ENCODE measurements around the gene UGT1A7. TPM values are rescaled to one million over a fixed set of nuclear protein-coding genes. Genes with fewer than 3 reads are reported as not detected.

UGT1A7 gene
- total and polyA plus RNA-seq, 9 donors = 0.13 TPM; not detected in 8

- no peaks in the 10 kb centered on the region for H3K36me3 ChIP-seq (ENCODE audit: control insufficient read depth, insufficient read depth, low read length)
- no peaks in the 10 kb centered on the region for H3K4me1 ChIP-seq (ENCODE audit: control insufficient read depth, insufficient read depth, low read length)
- no peak overlapping the region for H3K4me3 ChIP-seq (ENCODE audit: low read length)
- H3K27ac ChIP-seq (ENCODE audit: low read length) = no peak overlapping the region
- H3K27me3 ChIP-seq (ENCODE audit: control insufficient read depth, insufficient read depth, low read length) = no peaks in the 10 kb centered on the region
- no peak for DNase-seq
- H3K9me3 ChIP-seq (replicated peaks; ENCODE audit: control insufficient read depth, low read depth, low read length) = no peaks in the 10 kb centered on the region
Measured at GRCh38 chr2:233758141-233758540, 76.4 kb downstream of the UGT1A7 start.

DNA sequence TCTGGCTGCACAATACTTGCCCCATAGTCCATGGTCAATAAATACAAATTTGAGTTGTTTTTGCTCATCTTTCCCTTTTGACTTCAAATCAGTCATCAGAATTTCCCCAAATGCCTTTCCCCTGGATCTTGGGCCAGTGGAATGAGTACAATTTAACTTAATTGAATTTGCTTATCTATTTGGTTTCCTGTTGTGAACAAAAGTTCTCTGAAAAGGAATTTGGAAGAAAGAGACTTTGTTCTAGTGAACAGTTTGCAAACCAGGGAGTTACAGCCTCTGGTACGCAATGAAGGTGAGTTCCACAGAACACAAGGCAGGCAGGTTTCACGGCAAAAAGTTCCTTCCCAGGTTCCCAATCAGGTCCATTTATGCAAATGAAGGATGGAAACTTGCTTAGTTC lies 77.1 kb downstream of the UGT1A7 start:
- no peak overlapping the region for H3K27ac ChIP-seq (ENCODE audit: low read length)
- no peaks in the 10 kb centered on the region for H3K27me3 ChIP-seq (ENCODE audit: control insufficient read depth, insufficient read depth, low read length)
- H3K9me3 ChIP-seq (replicated peaks; ENCODE audit: control insufficient read depth, low read depth, low read length) = no peaks in the 10 kb centered on the region
- no peaks in the 10 kb centered on the region for H3K4me1 ChIP-seq (ENCODE audit: control insufficient read depth, insufficient read depth, low read length)
- H3K36me3 ChIP-seq (ENCODE audit: control insufficient read depth, insufficient read depth, low read length) = no peaks in the 10 kb centered on the region
- DNase-seq = no peak
- 80% methylated on average over 1 of the region's 2 CpGs for WGBS (ENCODE audit: insufficient coverage)
- H3K4me3 ChIP-seq (ENCODE audit: low read length) = no peak overlapping the region

- H3K27me3 ChIP-seq (ENCODE audit: control insufficient read depth, insufficient read depth, low read length) = peaks cover 8% of the 10 kb centered on the region
Measured at GRCh38 chr2:233760043-233760442, 78.3 kb downstream of the UGT1A7 start, which contains the start of gene UGT1A1. Gene UGT1A1, plus strand, starts transcription at chr2:233760270. Its CDS starts 18 bp downstream, at chr2:233760288.

GRCh38 chr2:233761040-233761769 lies 79.5 kb downstream of the UGT1A7 start:
- Histone ChIP-seq H3K4me3 (ENCODE audit: low read length) (no peak overlapping the region), H3K9me3 (replicated peaks; ENCODE audit: control insufficient read depth, low read depth, low read length) (no peaks in the 10 kb centered on the region), H3K36me3 (ENCODE audit: control insufficient read depth, insufficient read depth, low read length) (no peaks in the 10 kb centered on the region), H3K27ac (ENCODE audit: low read length) (no peak overlapping the region), H3K4me1 (ENCODE audit: control insufficient read depth, insufficient read depth, low read length) (no peaks in the 10 kb centered on the region), H3K27me3 (ENCODE audit: control insufficient read depth, insufficient read depth, low read length) (peaks cover 8% of the 10 kb centered on the region)
- 82% methylated on average over 2 of the region's 4 CpGs for WGBS (ENCODE audit: insufficient coverage)
- DNase-seq = no peak

More at GRCh38 chr2:233760043-233760442, 78.3 kb downstream of the UGT1A7 start, which contains the start of gene UGT1A1:
- 100% methylated on average over 3 of the region's 6 CpGs for WGBS (ENCODE audit: insufficient coverage)
- Histone ChIP-seq H3K27ac (ENCODE audit: low read length) (no peak within 1 kb of the TSS), H3K4me1 (ENCODE audit: control insufficient read depth, insufficient read depth, low read length) (no peaks in the 10 kb centered on the region), H3K9me3 (replicated peaks; ENCODE audit: control insufficient read depth, low read depth, low read length) (no peaks in the 10 kb centered on the region), H3K36me3 (ENCODE audit: control insufficient read depth, insufficient read depth, low read length) (no peaks in the 10 kb centered on the region), H3K4me3 (ENCODE audit: low read length) (no peak within 1 kb of the TSS)
- no peak for DNase-seq

DNA sequence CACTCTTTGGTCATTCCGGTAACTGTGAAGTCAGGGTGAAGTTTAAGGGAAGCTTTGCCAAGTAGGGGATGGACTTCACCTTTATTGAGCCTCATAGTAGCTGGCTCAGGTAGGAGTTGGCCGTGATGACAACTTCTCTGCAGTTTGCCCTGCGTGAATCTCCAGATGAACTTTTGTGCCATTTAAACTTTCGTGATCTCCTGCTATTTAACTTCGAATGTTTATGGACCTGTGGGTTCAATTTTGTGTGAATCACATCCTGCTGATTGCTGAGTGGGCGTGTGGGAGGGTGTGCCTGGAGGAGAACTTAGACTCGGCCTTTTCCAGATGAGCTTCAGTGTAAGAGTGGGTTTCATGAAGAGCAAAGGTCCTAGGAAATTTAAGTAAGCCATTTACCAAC lies 82.6 kb downstream of the UGT1A7 start:
- Histone ChIP-seq H3K27ac (ENCODE audit: low read length) (no peak overlapping the region), H3K4me1 (ENCODE audit: control insufficient read depth, insufficient read depth, low read length) (no peaks in the 10 kb centered on the region), H3K4me3 (ENCODE audit: low read length) (no peak overlapping the region), H3K36me3 (ENCODE audit: control insufficient read depth, insufficient read depth, low read length) (no peaks in the 10 kb centered on the region), H3K9me3 (replicated peaks; ENCODE audit: control insufficient read depth, low read depth, low read length) (no peaks in the 10 kb centered on the region), H3K27me3 (ENCODE audit: control insufficient read depth, insufficient read depth, low read length) (peaks cover 8% of the 10 kb centered on the region)
- WGBS (ENCODE audit: insufficient coverage) = 63% methylated on average over 7 of the region's 7 CpGs
- no peak for DNase-seq

DNA sequence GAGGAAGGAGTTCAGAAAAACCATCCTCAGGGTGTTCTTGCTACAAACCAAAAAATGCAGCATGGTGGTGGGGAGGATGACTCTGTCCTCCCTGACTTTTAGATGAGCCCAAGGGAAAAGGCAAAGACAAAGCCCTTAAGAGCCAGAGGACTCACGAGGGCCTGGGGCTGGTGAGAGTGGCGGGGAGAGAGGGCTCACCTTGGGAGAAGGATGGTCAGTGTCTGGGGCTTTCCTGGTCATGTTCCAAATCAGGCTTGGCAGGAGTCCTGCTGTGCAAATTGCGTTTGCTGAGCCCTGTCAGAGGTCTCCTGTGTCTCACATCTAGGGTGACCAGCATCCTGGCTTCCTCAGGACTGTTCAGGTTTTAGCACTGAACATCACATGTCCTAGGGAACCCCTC lies 83.1 kb downstream of the UGT1A7 start:
- WGBS (ENCODE audit: insufficient coverage) = 48% methylated on average over 3 of the region's 3 CpGs
- Histone ChIP-seq H3K27ac (ENCODE audit: low read length) (no peak overlapping the region), H3K4me1 (ENCODE audit: control insufficient read depth, insufficient read depth, low read length) (no peaks in the 10 kb centered on the region), H3K27me3 (ENCODE audit: control insufficient read depth, insufficient read depth, low read length) (peaks cover 8% of the 10 kb centered on the region), H3K36me3 (ENCODE audit: control insufficient read depth, insufficient read depth, low read length) (no peaks in the 10 kb centered on the region), H3K4me3 (ENCODE audit: low read length) (no peak overlapping the region), H3K9me3 (replicated peaks; ENCODE audit: control insufficient read depth, low read depth, low read length) (no peaks in the 10 kb centered on the region)
- no peak for DNase-seq

- Histone ChIP-seq H3K27ac (ENCODE audit: low read length) (no peak overlapping the region), H3K36me3 (ENCODE audit: control insufficient read depth, insufficient read depth, low read length) (no peaks in the 10 kb centered on the region), H3K27me3 (ENCODE audit: control insufficient read depth, insufficient read depth, low read length) (peaks cover 8% of the 10 kb centered on the region), H3K4me3 (ENCODE audit: low read length) (no peak overlapping the region), H3K4me1 (ENCODE audit: control insufficient read depth, insufficient read depth, low read length) (no peaks in the 10 kb centered on the region), H3K9me3 (replicated peaks; ENCODE audit: control insufficient read depth, low read depth, low read length) (no peaks in the 10 kb centered on the region)
- no peak for DNase-seq
- 88% methylated on average over 1 of the region's 4 CpGs for WGBS (ENCODE audit: insufficient coverage)
Measured at GRCh38 chr2:233766416-233766815, 84.7 kb downstream of the UGT1A7 start.

DNA sequence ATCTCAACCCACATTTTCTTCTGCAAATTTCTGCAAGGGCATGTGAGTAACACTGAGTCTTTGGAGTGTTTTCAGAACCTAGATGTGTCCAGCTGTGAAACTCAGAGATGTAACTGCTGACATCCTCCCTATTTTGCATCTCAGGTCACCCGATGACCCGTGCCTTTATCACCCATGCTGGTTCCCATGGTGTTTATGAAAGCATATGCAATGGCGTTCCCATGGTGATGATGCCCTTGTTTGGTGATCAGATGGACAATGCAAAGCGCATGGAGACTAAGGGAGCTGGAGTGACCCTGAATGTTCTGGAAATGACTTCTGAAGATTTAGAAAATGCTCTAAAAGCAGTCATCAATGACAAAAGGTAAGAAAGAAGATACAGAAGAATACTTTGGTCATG lies 86.4 kb downstream of the UGT1A7 start:
- peaks cover 8% of the 10 kb centered on the region for H3K27me3 ChIP-seq (ENCODE audit: control insufficient read depth, insufficient read depth, low read length)
- no peaks in the 10 kb centered on the region for H3K9me3 ChIP-seq (replicated peaks; ENCODE audit: control insufficient read depth, low read depth, low read length)
- WGBS (ENCODE audit: insufficient coverage) = 66% methylated on average over 4 of the region's 4 CpGs
- no peak overlapping the region for H3K27ac ChIP-seq (ENCODE audit: low read length)
- DNase-seq = no peak
- no peaks in the 10 kb centered on the region for H3K4me1 ChIP-seq (ENCODE audit: control insufficient read depth, insufficient read depth, low read length)
- no peaks in the 10 kb centered on the region for H3K36me3 ChIP-seq (ENCODE audit: control insufficient read depth, insufficient read depth, low read length)
- H3K4me3 ChIP-seq (ENCODE audit: low read length) = no peak overlapping the region

- Histone ChIP-seq H3K4me3 (ENCODE audit: low read length) (no peak overlapping the region), H3K27ac (ENCODE audit: low read length) (no peak overlapping the region), H3K27me3 (ENCODE audit: control insufficient read depth, insufficient read depth, low read length) (peaks cover 6% of the 10 kb centered on the region), H3K4me1 (ENCODE audit: control insufficient read depth, insufficient read depth, low read length) (no peaks in the 10 kb centered on the region), H3K9me3 (replicated peaks; ENCODE audit: control insufficient read depth, low read depth, low read length) (no peaks in the 10 kb centered on the region), H3K36me3 (ENCODE audit: control insufficient read depth, insufficient read depth, low read length) (no peaks in the 10 kb centered on the region)
- DNase-seq = no peak
- WGBS (ENCODE audit: insufficient coverage) = 88% methylated on average over 9 of the region's 9 CpGs
Measured at GRCh38 chr2:233769260-233769659, 87.6 kb downstream of the UGT1A7 start.

- H3K27me3 ChIP-seq (ENCODE audit: control insufficient read depth, insufficient read depth, low read length) = no peaks in the 10 kb centered on the region
- DNase-seq = no peak
- no peak overlapping the region for H3K27ac ChIP-seq (ENCODE audit: low read length)
- H3K9me3 ChIP-seq (replicated peaks; ENCODE audit: control insufficient read depth, low read depth, low read length) = no peaks in the 10 kb centered on the region
- no peaks in the 10 kb centered on the region for H3K4me1 ChIP-seq (ENCODE audit: control insufficient read depth, insufficient read depth, low read length)
- no peaks in the 10 kb centered on the region for H3K36me3 ChIP-seq (ENCODE audit: control insufficient read depth, insufficient read depth, low read length)
- 90% methylated on average over 11 of the region's 16 CpGs for WGBS (ENCODE audit: insufficient coverage)
- H3K4me3 ChIP-seq (ENCODE audit: low read length) = no peak overlapping the region
Measured at GRCh38 chr2:233772153-233772552, 90.5 kb downstream of the UGT1A7 start.

GRCh38 chr2:233772583-233772982 lies 90.9 kb downstream of the UGT1A7 start:
- Histone ChIP-seq H3K4me1 (ENCODE audit: control insufficient read depth, insufficient read depth, low read length) (no peaks in the 10 kb centered on the region), H3K27ac (ENCODE audit: low read length) (no peak overlapping the region), H3K9me3 (replicated peaks; ENCODE audit: control insufficient read depth, low read depth, low read length) (no peaks in the 10 kb centered on the region), H3K27me3 (ENCODE audit: control insufficient read depth, insufficient read depth, low read length) (no peaks in the 10 kb centered on the region), H3K36me3 (ENCODE audit: control insufficient read depth, insufficient read depth, low read length) (no peaks in the 10 kb centered on the region), H3K4me3 (ENCODE audit: low read length) (no peak overlapping the region)
- WGBS (ENCODE audit: insufficient coverage) = 75% methylated on average over 2 of the region's 5 CpGs
- DNase-seq = no peak

All from muscle of leg (tissue), 11 donors.